HL-60 (cell line): ENCODE results near the gene PCBD2.

Experiments used
- DNase-seq, 2 experiments: peaks; one replicate each; pipeline ENCODE4 v3.0.0-alpha.2; 2010 to 2020; ENCODE audit warnings: low read depth in 1 of 2, low spot score in 1 of 2
- H3K27ac ChIP-seq: fragments of 250-450 bp; sonication (Bioruptor Pico); replicated peaks from 2 replicates; pipeline ENCODE4 v1.5.1; 2020; ENCODE audit warnings: mild to moderate bottlenecking, moderate library complexity
- H3K27me3 ChIP-seq: fragments of 250-450 bp; sonication (Bioruptor Pico); 2 replicates; pipeline ENCODE4 v1.5.1; 2021; ENCODE audit warnings: mild to moderate bottlenecking, moderate library complexity; ENCODE audit not compliant: insufficient read depth, poor library complexity, severe bottlenecking
- H3K4me3 ChIP-seq: replicated peaks from 2 replicates; pipeline ENCODE4 v1.5.1; 2011; ENCODE audit warnings: mild to moderate bottlenecking, control low read depth, low read length; ENCODE audit not compliant: insufficient read depth
- GABPA ChIP-seq: IDR thresholded peaks from 2 replicates; pipeline ENCODE4 v1.6.1; 2012; ENCODE audit warnings: low read depth
- POLR2AphosphoS5 ChIP-seq: IDR thresholded peaks from 2 replicates; pipeline ENCODE4 v1.6.1; 2012; ENCODE audit warnings: low read depth
- SPI1 ChIP-seq: IDR thresholded peaks from 2 replicates; pipeline ENCODE4 v1.6.1; 2012; ENCODE audit warnings: low read depth, mild to moderate bottlenecking, borderline replicate concordance
- TF ChIP-seq, protein P1 (sequence below): IDR thresholded peaks from 2 replicates; pipeline ENCODE4 v1.6.1; 2012; ENCODE audit warnings: low read depth; ENCODE audit not compliant: insufficient replicate concordance
- TF ChIP-seq, protein P2 (sequence below): IDR thresholded peaks from one replicate; pipeline ENCODE4 v1.5.1; 2011; ENCODE audit warnings: low read length, control low read depth, inconsistent platforms; ENCODE audit not compliant: insufficient read depth

Gene PCBD2

DNA sequence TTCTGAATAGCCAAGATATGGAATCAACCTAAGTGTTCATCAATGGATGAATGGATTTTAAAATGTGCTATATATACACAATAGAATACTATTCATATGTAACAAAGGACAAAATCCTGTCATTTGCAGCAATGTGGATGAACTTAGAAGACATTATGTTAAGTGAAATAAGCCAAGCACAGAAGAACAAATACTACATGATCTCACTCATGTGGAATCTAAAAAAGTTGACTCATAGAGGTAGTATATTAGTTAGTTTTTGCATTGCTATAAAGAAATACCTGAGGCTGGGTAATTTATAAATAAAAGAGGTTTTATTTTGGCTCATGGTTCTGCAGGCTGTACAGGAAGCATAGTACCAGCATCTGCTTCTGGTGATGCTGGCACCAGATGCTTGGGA lies 70.9 kb downstream of the PCBD2 start:
- no peak overlapping the region for H3K4me3 ChIP-seq
- TF ChIP-seq SPI1 = no peak
- TF ChIP-seq, protein P1, sequence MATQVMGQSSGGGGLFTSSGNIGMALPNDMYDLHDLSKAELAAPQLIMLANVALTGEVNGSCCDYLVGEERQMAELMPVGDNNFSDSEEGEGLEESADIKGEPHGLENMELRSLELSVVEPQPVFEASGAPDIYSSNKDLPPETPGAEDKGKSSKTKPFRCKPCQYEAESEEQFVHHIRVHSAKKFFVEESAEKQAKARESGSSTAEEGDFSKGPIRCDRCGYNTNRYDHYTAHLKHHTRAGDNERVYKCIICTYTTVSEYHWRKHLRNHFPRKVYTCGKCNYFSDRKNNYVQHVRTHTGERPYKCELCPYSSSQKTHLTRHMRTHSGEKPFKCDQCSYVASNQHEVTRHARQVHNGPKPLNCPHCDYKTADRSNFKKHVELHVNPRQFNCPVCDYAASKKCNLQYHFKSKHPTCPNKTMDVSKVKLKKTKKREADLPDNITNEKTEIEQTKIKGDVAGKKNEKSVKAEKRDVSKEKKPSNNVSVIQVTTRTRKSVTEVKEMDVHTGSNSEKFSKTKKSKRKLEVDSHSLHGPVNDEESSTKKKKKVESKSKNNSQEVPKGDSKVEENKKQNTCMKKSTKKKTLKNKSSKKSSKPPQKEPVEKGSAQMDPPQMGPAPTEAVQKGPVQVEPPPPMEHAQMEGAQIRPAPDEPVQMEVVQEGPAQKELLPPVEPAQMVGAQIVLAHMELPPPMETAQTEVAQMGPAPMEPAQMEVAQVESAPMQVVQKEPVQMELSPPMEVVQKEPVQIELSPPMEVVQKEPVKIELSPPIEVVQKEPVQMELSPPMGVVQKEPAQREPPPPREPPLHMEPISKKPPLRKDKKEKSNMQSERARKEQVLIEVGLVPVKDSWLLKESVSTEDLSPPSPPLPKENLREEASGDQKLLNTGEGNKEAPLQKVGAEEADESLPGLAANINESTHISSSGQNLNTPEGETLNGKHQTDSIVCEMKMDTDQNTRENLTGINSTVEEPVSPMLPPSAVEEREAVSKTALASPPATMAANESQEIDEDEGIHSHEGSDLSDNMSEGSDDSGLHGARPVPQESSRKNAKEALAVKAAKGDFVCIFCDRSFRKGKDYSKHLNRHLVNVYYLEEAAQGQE = no peak
- H3K27me3 ChIP-seq = no peaks in the 10 kb centered on the region
- H3K27ac ChIP-seq = no peak overlapping the region
- DNase-seq = no peak

DNA sequence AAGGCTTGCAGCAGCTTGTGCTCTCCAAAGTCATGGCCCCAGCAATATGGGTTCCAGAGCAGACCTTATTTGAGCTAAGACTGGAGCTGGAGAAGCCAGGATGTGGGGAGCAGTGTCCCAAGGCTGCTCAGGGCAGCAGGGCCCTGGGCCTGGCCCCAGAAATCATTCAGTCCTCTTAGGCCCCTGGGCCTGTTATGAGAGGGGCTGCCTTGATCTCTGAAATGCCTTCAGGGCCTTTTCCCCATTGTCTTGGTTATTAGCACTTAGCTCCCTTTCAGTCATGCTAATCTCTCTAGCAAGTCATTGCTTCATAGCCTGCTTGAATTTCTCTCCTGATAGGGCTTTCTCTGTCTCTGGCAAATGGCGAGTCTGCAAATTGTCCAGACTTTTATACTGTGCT lies 71.9 kb downstream of the PCBD2 start:
- no peak overlapping the region for H3K27ac ChIP-seq
- TF ChIP-seq, protein P1 = no peak
- no peak for TF ChIP-seq SPI1
- no peak for TF ChIP-seq POLR2AphosphoS5
- TF ChIP-seq, protein P2, sequence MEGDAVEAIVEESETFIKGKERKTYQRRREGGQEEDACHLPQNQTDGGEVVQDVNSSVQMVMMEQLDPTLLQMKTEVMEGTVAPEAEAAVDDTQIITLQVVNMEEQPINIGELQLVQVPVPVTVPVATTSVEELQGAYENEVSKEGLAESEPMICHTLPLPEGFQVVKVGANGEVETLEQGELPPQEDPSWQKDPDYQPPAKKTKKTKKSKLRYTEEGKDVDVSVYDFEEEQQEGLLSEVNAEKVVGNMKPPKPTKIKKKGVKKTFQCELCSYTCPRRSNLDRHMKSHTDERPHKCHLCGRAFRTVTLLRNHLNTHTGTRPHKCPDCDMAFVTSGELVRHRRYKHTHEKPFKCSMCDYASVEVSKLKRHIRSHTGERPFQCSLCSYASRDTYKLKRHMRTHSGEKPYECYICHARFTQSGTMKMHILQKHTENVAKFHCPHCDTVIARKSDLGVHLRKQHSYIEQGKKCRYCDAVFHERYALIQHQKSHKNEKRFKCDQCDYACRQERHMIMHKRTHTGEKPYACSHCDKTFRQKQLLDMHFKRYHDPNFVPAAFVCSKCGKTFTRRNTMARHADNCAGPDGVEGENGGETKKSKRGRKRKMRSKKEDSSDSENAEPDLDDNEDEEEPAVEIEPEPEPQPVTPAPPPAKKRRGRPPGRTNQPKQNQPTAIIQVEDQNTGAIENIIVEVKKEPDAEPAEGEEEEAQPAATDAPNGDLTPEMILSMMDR = no peak
- TF ChIP-seq GABPA = no peak
- no peak overlapping the region for H3K4me3 ChIP-seq

GRCh38 chr5:134979416-134979815 lies 74.5 kb downstream of the PCBD2 start:
- DNase-seq = no peak
- H3K4me3 ChIP-seq = no peak overlapping the region
- TF ChIP-seq, protein P1 = no peak
- TF ChIP-seq, protein P2 = no peak
- no peak for TF ChIP-seq GABPA
- TF ChIP-seq POLR2AphosphoS5 = no peak
- no peak for TF ChIP-seq SPI1

More for the DNA sequence above, 71.9 kb downstream of the PCBD2 start:
- no peaks in the 10 kb centered on the region for H3K27me3 ChIP-seq
- no peak for DNase-seq

More at GRCh38 chr5:134979416-134979815, 74.5 kb downstream of the PCBD2 start:
- Histone ChIP-seq H3K27ac (no peak overlapping the region), H3K27me3 (no peaks in the 10 kb centered on the region)
